NT2/D1 (cell line): ENCODE measurements around the gene RBM15B.

Experiments used
- SUZ12 ChIP-seq: IDR thresholded peaks from 2 replicates; pipeline ENCODE4 v1.6.1; 2011; ENCODE audit not compliant: insufficient read length, insufficient read depth; ENCODE audit errors: extremely low read depth
- YY1 ChIP-seq: IDR thresholded peaks from 2 replicates; pipeline ENCODE4 v1.6.1; 2011; ENCODE audit not compliant: insufficient read length, insufficient read depth

GRCh38 chr3:51350751-51351150 lies 40.3 kb upstream of the RBM15B start:
- TF ChIP-seq YY1, result no peak
- TF ChIP-seq SUZ12, result no peak
